GM12891 (cell line): Measurements from ENCODE around the gene DYNC2I2. TPM values are rescaled to one million over a fixed set of nuclear protein-coding genes. Genes with fewer than 3 reads are reported as not detected.
"Not testable (repeated sequence)": the region's sequence is repeated elsewhere in the genome, so short reads cannot be mapped to it uniquely, and the experiment has no call there.

ENCODE experiments used
- DNase-seq: peaks from one replicate; pipeline ENCODE4 v3.0.0; 2011; ENCODE audit warnings: low spot score; ENCODE audit not compliant: insufficient read length
- FAIRE-seq: peaks from 2 replicates; lab custom pipeline; 2011; peaks lifted over from hg19 to GRCh38; lab: Jason Lieb, UNC
- PAX5 ChIP-seq: IDR thresholded peaks from 2 replicates; pipeline ENCODE4 v1.6.1; 2011; ENCODE audit warnings: low read length, moderate library complexity, mild to moderate bottlenecking; ENCODE audit not compliant: insufficient read depth, severe bottlenecking
- POLR2A ChIP-seq: IDR thresholded peaks from 2 replicates; pipeline ENCODE4 v1.6.1; 2011; ENCODE audit warnings: low read depth, low read length, control low read depth
- POLR2AphosphoS5 ChIP-seq: IDR thresholded peaks from 2 replicates; pipeline ENCODE4 v1.6.1; 2011; ENCODE audit warnings: low read depth, low read length, control low read depth
- POU2F2 ChIP-seq: IDR thresholded peaks from 2 replicates; pipeline ENCODE4 v1.6.1; 2011; ENCODE audit warnings: low read depth, mild to moderate bottlenecking, control low read depth, low read length, moderate library complexity
- SPI1 ChIP-seq: IDR thresholded peaks from 2 replicates; pipeline ENCODE4 v1.6.1; 2011; ENCODE audit warnings: low read depth, low read length, control low read depth
- TAF1 ChIP-seq: IDR thresholded peaks from 2 replicates; pipeline ENCODE4 v1.6.1; 2011; ENCODE audit warnings: low read depth, low read length, control low read depth
- polyA plus RNA-seq: library from polyadenylated mRNA; unstranded; fragments of >200 nt; gene quantifications from one replicate; pipeline ENCODE4 v1.2.1, GENCODE V29; 2012; ENCODE audit warnings: low read depth, missing spikeins, inconsistent platforms; ENCODE audit not compliant: missing spikeins

Gene DYNC2I2
- polyA plus RNA-seq: 29.0 TPM

GRCh38 chr9:128656416-128657343 lies at the start of gene DYNC2I2:
Gene DYNC2I2, minus strand, starts transcription at chr9:128656847. Its CDS starts 121 bp downstream, at chr9:128656726.
- DNase-seq (peak; percentile 79), FAIRE-seq (peak; percentile 84)
- TF ChIP-seq PAX5 (peak; percentile 99), POLR2AphosphoS5 (no peak), POU2F2 (peak; percentile 77; the same call in 1 of the 2 replicates), SPI1 (peak; percentile 48; the same call in 1 of the 2 replicates), TAF1 (peak; percentile 98), POLR2A (peak; percentile 78)

GRCh38 chr9:128706045-128706444 lies 49.4 kb upstream of the DYNC2I2 start:
- no peak for DNase-seq
- TF ChIP-seq POU2F2 (no peak), POLR2AphosphoS5 (no peak), PAX5 (no peak), POLR2A (no peak), TAF1 (no peak)
- FAIRE-seq: no peak

- TF ChIP-seq POLR2AphosphoS5 (no peak), TAF1 (no peak), POLR2A (no peak), PAX5 (no peak), SPI1 (no peak), POU2F2 (no peak)
- no peak for FAIRE-seq
- no peak for DNase-seq
Observed at GRCh38 chr9:128705051-128705965, 48.7 kb upstream of the DYNC2I2 start.

GRCh38 chr9:128704356-128704670 lies 47.7 kb upstream of the DYNC2I2 start:
- FAIRE-seq: no peak

GRCh38 chr9:128703616-128704355 lies 47.1 kb upstream of the DYNC2I2 start:
- DNase-seq (peak; percentile 13), FAIRE-seq (no peak)
- no peak for TF ChIP-seq POU2F2
- TF ChIP-seq POLR2AphosphoS5: no peak
- TF ChIP-seq TAF1: no peak
- TF ChIP-seq SPI1: no peak
- TF ChIP-seq POLR2A: no peak
- no peak for TF ChIP-seq PAX5

More at GRCh38 chr9:128704356-128704670, 47.7 kb upstream of the DYNC2I2 start:
- no peak for DNase-seq
- no peak for TF ChIP-seq POLR2A
- TF ChIP-seq TAF1: no peak
- no peak for TF ChIP-seq POU2F2
- no peak for TF ChIP-seq POLR2AphosphoS5

- no peak for TF ChIP-seq POU2F2
- FAIRE-seq (no peak), DNase-seq (peak; percentile 64)
Observed at GRCh38 chr9:128702949-128703615, 46.4 kb upstream of the DYNC2I2 start.

- TF ChIP-seq POU2F2 (0 out of 2 replicates have a peak, but pooled peaks have one; percentile 10), PAX5 (no peak)
- DNase-seq: peak; percentile 98
- peak; percentile 84 for FAIRE-seq
Observed at GRCh38 chr9:128702445-128702948, 45.9 kb upstream of the DYNC2I2 start, which contains the start of gene PKN3. Gene PKN3, plus strand, starts transcription at chr9:128702503. Its CDS starts 413 bp downstream, at chr9:128702916.

GRCh38 chr9:128701227-128701854 lies 44.7 kb upstream of the DYNC2I2 start:
- DNase-seq (no peak), FAIRE-seq (no peak)
- TF ChIP-seq POLR2A (no peak), SPI1 (no peak), POLR2AphosphoS5 (no peak), POU2F2 (no peak), TAF1 (no peak), PAX5 (no peak)

- not testable (repeated sequence) for DNase-seq, FAIRE-seq
Observed at GRCh38 chr9:128699096-128699795, 42.6 kb upstream of the DYNC2I2 start.
